ENCODE measurements around the gene LYSET.
"Not testable (repeated sequence)": the region's sequence is repeated elsewhere in the genome, so short reads cannot be mapped to it uniquely, and the experiment has no call there.

LYSET gene

GRCh38 chr14:93184391-93185348, at the start of gene LYSET, which contains the start of gene MOAP1:
TSS of gene LYSET (plus strand) at chr14:93185317. CDS start at chr14:93185406, 89 bp downstream.
TSS of gene MOAP1 (minus strand) at chr14:93184897. CDS start at chr14:93184242, 655 bp downstream.
- DNase-seq (ENCODE audit: low read depth), result peak; percentile 50

DNA sequence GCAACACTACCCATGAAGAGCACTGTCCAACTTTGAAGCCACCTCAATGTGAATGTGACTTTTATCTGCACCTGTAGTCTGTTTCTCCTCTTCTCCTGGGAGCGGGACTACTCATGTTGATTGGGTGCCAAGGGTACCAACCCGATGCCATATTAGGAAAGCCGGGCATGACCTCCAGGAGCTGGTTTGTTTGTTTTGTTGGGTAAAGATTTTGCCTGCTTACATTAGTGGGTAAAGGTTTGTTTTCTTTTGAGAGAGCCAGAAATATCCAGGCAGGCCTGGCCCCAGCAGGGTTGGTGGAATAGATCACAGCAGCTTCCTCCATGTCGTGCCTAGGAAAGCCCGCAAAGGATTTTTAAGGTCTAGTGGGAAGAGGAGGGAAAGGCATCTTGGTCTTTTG, 49.7 kb upstream of the LYSET start:
- no peak for DNase-seq (ENCODE audit: low read depth)

DNA sequence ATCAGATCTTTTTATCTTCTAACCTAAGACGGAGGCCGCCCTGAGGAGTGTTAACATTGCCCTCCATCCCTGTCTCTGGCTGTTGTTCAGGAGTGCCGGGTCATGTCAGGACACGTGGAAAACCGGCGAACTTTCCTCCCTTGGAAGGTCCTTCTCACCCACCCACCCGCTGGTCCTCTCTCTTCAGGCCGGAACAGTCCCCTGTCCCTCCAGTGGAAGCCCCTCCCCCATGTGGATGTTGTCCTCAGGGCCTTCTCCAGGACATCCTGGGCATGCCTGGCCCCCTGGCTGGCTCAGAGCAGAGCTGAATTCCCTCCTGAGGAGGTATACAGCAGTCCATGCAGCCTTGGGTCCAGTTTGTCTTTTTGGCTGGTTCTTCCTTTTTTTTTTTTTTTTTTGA, 49.1 kb upstream of the LYSET start:
- no peak for DNase-seq (ENCODE audit: low read depth)

GRCh38 chr14:93136508-93136907, 48.6 kb upstream of the LYSET start:
- not testable (repeated sequence) for DNase-seq (ENCODE audit: low read depth)

DNA sequence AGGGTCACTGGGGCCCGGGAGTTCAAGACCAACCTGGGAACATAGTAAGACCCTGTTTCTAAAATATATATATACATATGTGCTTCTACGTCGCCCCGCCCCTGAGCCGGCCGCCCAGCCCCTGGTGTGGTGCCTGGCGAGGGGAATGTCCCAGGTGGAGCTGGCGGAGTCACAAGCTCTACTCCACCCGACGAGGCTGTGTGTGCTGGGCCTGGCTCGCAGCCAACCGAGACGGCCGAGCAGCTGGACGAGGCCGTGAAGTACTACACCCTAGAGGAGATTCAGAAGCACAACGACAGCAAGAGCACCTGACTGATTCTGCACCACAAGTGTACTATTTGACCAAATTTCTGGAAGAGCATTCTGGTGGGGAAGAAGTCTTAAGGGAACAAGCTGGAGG, 47.3 kb upstream of the LYSET start:
- no peak for DNase-seq (ENCODE audit: low read depth)

DNA sequence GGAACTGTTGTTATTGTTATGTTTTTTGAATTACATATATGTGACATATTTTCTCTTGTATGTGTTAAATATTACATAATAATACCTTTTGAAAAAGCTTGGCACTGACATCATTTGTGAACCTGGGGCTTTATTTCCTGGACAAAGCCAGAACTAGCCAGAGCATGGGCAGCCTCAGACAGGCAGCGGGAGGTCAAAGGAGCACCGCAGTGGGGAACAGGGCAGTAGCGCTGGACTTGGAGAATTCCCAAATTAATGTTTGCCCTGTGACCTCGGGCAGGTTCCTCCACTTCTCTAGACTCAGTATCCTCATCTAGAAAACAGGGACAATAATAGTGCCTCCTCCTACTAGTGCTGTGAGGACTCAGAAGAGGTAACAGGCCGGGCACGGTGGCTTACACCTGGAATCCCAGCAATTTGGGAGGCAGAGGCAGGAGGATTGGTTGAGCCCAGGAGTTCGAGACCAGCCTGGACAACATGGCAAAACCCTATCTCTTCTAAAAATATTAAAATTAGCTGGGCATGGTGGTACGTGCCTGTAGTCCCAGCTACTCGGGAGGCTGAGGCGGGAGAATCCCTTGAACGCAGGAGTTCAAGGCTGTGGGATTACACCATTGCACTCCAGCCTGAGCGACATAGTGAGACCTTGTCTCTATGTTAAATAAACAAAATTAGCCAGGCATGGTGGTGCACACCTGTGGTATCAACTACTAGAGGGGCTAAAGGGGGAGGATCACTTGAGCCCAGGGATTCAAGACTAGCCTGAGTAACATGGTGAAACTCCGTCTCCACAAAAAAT, 42.1 kb upstream of the LYSET start:
- DNase-seq (ENCODE audit: low read depth), result no peak

GRCh38 chr14:93146119-93146518, 39.0 kb upstream of the LYSET start:
- no peak for DNase-seq (ENCODE audit: low read depth)

- no peak for DNase-seq (ENCODE audit: low read depth)
Observed at GRCh38 chr14:93148979-93149378, 36.1 kb upstream of the LYSET start.

DNA sequence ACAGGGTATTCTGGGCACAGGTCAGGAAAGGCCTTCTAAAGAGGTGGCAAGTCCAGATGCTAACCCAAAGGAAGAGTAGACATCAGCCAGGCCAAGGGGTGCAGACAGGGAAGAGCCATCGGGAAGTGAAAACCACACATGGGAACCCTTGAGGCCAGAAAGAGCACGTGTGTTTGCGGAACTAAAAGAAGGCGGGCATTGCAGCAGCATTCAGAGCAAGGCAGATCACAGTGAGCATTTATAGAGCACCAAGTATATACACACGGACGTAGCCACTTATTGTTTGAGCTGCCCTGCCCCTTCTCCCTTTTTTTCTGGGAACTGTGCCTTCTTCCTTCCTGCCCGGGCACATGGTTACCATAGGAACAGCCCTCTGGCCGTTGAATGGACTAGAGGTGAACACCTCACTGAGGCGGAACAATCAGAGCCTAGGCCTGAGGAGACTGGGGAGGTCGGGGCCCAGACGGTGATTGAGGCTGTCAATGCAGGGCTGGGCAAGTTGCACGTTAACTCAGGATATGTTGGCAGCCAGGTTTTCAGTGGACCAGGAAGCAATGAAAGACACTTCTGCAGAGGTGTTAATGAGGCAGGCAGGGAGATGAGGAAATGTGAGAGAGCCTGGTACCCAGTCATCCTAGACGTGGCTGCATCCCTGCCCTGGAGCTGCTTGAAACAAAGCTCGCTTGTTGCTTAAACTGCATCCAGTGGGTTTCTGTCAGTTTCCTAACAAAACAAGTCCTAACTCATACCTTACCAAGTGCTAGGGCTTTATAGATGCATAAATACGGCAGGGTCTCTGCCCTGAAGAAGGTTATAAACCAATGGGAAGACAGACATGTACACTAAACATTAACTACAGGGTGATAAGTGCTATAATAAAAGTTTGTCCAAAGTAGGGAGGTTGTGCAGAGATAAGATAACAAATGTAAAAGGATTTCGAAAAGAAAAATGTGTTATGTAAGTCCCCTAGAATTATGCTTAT, 34.6 kb upstream of the LYSET start:
- no peak for DNase-seq (ENCODE audit: low read depth)

GRCh38 chr14:93153121-93153520, 32.0 kb upstream of the LYSET start:
- DNase-seq (ENCODE audit: low read depth), result no peak

DNA sequence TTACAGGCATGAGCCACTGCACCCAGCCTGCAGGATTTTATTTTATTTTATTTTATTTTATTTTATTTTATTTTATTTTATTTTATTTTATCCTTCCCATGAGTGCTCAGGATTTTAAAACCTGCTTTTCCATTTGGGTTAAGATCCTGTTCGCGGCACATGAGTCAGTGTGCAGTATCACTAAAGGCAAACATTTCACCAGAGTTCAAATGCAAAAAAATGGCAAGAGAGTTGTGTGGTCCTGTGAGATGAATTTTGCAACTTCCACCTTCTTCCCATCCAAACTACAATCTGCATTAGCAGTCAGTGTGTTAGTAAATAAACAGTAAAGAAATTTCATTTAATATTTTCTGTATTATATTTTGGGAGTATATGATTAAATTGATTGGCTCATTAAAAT, 29.4 kb upstream of the LYSET start:
- DNase-seq (ENCODE audit: low read depth), result no peak

DNA sequence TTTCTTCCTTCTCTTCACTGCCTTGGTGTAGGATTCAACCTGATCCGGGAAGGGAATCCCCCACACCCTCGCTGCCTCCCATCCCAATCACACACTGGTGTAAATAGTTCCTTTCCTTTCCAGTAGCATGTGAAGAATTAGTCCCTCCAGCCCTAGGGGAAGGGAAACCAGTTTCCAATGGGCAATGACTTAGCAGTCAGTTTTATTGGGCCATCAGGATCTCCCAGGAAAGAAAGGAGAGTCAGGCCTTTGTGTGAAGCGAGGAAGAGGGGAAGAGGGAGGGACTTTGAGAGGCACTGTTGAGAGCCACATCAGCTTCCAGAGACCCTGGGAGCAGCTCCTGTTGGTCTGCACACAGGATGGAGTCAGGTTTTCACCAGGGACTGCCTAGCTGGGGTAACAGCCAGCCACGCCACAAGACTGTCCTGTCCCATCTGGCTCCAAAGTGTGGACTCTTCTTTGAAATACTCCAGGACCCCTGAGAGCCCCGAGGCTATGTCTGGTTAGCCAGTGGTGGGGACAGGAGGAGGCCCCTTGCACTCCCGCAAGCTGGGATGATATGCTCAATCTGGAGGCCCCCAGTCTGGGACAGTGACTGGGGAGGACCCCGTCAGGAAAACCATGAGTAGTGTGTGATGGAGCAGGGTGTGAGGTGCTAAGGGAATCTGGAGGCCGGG, 28.3 kb upstream of the LYSET start:
- no peak for DNase-seq (ENCODE audit: low read depth)

DNA sequence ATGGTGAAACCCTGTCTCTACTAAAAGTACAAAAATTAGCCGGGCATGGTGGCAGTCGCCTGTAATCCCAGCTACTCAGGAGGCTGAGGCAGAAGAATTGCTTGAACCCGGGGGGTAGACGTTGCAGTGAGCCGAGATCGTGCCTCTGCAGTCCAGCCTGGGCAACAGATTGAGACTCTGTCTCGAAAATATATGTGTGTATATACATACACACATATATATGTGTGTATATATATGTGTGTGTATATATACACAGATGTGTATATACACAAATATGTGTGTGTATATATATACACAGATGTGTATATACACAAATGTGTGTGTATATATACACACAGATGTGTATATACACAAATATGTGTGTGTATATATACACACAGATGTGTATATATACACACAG, 26.8 kb upstream of the LYSET start:
- not testable (repeated sequence) for DNase-seq (ENCODE audit: low read depth)

- DNase-seq (ENCODE audit: low read depth), result not testable (repeated sequence)
Observed at GRCh38 chr14:93159625-93160352, 25.3 kb upstream of the LYSET start.

DNA sequence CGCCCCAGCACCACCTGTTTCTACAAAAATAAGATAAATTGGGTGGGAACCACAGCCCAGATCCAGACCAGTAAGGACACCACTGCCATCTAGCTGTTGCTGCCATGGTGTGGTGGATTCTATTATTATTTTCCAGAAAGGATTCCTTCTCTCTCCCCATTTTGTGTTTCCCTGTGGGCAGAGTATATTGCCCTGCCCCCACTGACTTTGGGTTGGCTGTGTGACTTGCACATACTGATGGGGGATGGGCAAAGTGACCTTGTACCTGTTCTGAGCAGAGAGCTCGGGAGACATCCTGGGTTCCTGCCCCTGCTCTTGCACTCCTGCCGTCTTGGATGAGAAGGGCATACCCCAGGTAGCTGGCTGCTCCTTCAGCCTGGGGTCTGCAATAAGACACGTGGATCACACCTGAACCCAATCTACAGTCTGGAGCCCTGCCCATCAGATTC, 24.7 kb upstream of the LYSET start:
- no peak for DNase-seq (ENCODE audit: low read depth)

DNA sequence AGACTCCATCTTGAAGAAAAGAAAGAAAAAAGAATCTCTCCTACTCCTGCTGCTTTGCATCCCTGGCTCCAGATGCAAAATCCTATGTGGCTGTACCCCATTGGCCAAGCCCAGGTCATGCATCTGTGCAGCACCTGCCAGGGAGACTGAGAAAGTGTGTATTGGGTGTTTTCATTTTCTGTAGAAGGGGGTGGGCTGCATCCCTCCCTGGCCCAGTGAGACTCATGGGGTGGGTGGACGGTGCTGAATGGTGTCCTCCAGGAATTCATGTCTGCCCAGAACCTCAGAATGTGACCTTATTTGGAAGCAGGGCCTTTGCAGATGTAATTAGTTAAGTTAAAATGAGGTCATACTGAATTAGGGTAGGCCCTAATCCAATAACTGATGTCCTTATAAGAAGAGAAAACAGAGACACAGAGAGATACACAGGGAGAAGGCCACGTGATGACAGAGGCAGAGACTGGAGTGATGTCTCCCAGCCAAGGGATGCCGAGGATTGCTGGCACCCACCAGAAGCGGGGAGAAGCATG, 23.6 kb upstream of the LYSET start:
- DNase-seq (ENCODE audit: low read depth), result no peak

GRCh38 chr14:93163564-93163963, 21.6 kb upstream of the LYSET start:
- DNase-seq (ENCODE audit: low read depth), result no peak

DNA sequence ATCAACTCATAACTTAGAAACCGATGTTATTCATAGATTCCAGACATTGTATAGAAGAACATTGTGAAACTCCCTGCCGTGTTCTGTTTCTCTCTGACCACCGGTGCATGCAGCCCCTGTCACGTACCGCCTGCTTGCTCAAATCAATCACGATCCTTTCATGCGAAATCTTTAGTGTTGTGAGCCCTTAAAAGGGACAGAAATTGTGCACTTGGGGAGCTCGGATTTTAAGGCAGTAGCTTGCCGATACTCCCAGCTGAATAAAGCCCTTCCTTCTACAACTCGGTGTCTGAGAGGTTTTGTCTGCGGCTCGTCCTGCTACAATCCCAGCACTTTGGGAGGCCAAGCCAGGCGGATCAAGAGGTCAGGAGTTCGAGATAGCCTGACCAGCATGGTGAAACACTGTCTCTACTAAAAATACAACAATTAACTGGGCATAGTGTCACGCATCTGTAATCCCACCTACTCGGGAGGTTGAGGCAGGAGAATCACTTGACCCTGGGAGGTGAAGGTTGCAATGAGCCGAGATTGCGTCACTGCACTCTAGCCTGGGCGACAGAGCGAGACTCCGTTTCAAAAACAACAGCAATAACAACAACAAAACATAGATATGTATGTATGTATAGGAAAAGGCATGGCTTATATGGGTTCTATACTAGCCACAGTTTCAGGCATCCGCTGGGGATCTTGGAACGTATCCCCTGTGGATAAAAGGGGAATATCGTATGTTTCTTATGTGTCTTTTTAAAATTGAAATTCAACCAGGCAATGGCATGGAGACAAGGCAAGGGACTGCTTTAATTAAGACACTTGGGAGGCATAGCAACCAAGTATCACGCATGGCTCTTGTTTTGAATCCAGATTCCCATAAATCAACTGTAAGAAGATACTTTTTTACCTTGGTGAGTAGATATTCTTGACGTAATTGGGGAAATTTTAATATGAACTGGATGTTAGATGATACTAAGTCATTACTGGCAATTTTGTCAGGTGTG, 19.5 kb upstream of the LYSET start:
- DNase-seq (ENCODE audit: low read depth), result not testable (repeated sequence)

GRCh38 chr14:93168610-93169009, 16.5 kb upstream of the LYSET start:
- DNase-seq (ENCODE audit: low read depth), result not testable (repeated sequence)
